Right kidney (tissue), 1 donor: ENCODE results near the gene SLC39A2.
"Not testable (repeated sequence)": the region's sequence is repeated elsewhere in the genome, so short reads cannot be mapped to it uniquely, and the experiment has no call there.

Experiments
- DNase-seq: peaks from one replicate; pipeline ENCODE4 v3.0.0-alpha.2; 2016

Gene SLC39A2

DNA sequence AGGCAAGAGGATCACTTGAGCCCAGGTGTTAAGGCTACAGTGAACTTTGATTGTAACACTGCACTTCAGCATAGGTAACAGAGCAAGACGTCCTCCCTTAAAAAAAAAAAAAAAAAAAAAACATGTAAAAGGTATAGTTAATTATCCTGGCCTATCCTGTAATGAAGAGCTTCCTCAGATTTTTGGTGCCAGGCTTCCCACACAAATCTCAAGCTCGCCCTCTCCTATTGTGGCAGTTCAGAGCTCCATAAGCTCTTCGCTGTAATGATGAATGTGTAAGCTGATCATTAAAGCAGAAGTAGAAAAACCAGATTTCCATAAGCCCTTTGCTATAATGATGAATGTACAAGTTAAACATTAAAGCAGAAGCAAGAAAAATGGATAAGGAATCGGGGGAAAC lies 2.0 kb upstream of the SLC39A2 start:
- no peak for DNase-seq

DNA sequence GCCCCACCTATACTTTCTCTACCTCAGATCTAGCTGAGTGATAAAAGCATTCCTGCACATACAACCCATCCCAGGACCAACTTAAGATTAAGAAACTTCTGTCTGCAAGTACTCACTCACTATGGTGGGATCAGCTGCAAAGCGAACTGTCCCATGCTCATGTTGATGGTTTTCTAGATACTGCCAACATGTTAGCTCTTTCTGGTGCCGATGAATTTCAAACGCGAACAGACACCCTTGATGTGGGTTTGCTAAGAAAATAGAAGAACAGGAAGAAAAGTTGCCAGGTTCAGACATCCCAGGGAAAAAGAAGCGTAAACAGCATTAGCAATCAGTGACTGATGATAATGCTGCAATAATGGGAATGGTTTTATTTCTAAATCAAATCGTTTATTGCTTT lies 1.5 kb upstream of the SLC39A2 start:
- DNase-seq: no peak

DNA sequence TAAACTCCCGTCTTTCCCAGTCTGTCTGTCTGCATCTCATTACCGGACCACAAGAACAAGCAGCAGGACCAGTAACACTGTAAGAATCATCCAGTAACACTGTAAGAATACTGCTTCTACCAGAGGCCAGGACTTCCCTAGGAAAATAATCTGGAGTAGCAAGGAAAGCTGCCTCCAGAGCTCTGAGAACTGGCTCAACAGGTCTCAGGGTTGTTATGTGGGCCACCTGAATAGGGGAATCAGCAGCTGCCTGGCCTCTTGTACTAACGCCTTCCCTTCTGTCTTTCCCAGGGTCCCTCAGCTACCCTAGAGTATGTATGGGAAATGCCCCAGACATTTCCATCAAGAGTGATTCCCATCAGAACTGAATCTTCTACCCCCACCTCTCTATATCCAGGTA lies 954 bp upstream of the SLC39A2 start:
- DNase-seq: no peak

GRCh38 chr14:20999591-20999990 lies 498 bp downstream of the SLC39A2 start:
- no peak for DNase-seq

DNA sequence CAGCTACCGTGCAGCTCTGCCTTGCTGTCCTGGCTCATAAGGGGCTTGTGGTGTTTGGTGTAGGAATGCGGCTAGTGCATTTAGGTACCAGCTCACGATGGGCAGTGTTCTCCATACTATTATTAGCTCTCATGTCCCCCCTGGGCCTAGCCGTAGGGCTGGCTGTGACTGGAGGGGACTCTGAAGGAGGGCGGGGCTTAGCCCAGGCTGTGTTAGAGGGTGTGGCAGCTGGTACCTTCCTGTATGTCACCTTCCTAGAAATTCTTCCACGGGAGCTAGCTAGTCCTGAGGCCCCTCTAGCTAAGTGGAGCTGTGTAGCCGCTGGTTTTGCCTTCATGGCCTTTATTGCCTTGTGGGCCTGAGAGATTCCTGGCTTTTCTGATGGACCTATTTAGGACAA lies 2.1 kb downstream of the SLC39A2 start:
- no peak for DNase-seq

DNA sequence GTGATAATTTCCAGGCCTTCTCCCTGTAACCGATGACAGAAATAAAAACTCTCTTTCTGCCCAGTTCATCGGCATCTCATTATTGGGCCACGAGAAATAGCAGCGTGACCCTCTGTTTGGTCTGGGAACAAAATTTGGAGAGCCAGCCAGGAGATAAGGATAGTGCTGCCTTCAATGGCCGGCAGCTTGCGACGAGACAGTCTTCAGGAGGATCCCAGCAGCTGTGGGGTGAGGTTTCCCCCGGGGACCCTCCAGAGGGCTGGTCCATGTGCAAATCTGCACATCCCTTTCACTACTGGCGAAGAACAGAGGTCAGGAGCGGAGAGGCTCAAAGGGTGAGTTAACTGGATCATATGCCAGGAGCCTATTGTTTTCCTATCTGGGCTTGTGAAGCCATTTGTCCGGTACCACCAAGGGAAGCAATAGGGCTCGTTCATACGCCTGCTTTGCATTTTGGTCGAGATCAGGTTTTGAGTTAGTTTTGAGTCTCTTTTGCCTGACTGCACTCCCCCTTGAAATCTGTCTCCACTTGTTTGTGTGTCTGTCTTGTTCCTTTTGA lies 4.8 kb downstream of the SLC39A2 start:
- DNase-seq: no peak

DNA sequence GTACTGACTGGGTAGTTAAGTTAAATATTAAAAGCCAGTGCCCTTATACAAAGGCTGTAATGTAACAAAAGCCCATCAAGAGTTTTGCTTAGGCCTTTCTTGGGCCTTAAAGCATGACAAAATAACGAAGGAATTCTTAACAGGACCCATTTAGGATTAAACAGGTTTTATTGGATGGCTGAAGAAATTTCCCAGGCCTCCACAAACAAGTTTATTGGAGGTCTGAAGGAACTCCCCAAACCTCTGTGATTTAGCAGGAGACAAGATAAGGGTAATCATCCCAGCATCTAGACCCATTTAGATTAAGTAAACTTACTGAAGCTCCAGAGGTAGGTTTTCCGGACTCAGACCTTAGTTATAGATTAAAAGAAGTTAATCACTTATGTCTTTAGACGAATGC lies 10.6 kb downstream of the SLC39A2 start:
- DNase-seq: not testable (repeated sequence)

DNA sequence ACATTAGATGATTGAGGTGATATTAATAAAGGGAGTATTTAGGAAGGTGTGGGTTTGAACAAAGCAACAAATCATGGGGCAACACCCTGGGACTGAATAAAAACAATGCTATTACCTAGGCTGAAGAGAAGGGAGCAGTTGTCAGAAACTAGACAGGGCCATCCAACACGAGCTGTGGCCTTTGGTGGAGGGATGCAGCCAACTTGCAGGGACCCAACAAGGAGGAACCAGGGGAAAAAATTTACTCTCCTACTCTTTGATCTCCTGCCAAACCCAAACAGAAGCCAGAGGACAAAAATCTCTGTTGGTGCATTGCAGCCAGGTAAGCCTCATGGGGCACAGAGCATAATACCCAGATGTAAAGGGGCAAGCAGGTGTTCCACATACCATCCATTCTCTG lies 12.0 kb downstream of the SLC39A2 start:
- no peak for DNase-seq

- peak; percentile 60 for DNase-seq
Observed at GRCh38 chr14:21014761-21015190, 15.7 kb downstream of the SLC39A2 start.

DNA sequence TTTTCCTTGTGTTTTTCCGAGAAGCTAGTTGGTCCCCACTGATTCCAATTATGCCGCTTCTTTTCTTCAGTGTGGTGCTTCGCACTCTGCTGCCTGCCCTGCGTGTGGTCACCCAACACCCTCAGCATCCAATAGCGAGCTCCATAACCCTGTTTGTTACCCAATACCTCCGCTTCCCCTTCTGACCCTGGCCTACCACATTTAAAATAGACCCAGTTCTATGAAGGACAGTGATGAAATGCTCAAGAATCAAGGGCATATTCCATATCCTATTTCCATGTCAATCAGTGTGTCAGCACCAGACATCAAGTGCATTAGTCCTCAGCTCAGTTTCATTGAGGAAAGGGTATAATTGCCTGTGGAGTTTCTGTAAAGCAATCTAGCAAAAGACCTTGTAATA lies 16.2 kb downstream of the SLC39A2 start:
- DNase-seq: no peak

DNA sequence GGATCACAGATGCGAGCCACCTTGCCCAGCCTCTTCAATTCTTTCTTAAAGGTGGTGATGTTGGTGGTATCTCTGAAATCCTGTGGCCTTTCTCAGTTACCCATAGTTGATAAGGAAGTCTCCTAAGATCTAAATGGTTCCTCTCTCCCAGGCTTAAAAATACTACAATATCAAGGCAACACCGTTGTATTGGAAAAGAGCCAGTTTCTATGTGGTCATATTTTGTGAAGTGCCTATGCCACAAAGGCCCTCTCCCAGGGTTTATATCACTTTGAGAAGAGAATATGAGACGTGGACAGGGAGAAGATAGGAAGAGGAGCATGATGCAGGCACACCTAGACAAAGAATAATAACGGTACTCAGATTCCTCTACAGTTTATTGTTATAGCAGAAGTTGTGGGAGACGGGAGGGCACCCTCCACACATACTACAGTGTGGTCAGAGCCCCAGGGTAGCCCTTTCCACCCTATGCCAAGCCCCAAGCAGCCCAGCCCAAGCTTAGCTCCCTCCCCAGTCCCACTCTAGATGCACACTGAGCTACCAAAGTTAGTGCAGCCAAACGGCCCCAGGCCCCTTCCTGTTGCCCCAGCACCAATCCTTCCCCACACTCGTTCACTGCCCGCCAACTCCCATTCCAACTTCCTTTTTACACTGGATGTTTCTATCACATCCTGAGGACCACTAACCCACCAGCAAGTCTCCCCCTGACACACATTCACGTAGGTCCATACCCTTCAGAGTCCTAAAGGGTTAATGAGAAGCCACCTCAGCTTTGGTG lies 17.5 kb downstream of the SLC39A2 start:
- DNase-seq: no peak

- DNase-seq: no peak
Observed at GRCh38 chr14:21017528-21018245, 18.6 kb downstream of the SLC39A2 start.

DNA sequence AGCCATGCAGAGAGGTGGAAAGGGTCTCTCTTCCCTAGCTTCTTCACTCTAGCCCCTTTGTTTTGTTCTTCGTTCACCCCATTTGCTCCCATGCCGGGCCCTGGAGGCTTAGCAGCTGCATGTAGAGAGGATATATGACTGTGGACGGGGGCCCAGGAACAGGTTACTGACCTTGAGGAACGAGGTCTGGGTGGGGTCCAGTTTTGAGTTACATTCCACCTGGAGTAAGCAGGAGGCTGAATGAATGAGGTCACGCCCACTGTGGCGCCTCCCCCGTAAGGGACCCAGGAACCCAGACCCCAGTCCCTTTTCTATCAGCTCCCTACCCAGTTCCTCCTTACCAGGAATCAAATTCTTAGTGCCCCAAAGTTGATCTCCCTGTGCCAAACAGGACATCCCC lies 19.2 kb downstream of the SLC39A2 start:
- DNase-seq: no peak

GRCh38 chr14:21018781-21019180 lies 19.7 kb downstream of the SLC39A2 start:
- DNase-seq: no peak

DNA sequence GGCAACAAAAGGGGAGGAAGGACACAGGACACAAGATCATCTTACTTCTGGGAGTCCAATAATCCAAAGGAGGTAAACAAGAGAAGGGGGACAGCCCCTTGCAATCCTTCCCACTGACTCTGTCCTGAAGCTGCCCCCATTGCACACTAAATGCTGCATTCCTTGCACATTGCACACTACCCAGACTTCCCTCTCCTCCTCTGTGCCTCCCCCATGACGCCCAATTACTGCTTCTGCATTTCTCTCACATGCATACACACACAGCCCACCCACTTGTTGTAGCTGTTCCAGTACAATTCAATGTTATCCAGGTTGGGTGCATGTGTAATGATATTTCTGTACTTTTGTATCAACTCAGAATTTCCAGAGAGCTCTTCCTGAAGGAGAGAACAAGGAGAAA lies 20.3 kb downstream of the SLC39A2 start:
- no peak for DNase-seq

DNA sequence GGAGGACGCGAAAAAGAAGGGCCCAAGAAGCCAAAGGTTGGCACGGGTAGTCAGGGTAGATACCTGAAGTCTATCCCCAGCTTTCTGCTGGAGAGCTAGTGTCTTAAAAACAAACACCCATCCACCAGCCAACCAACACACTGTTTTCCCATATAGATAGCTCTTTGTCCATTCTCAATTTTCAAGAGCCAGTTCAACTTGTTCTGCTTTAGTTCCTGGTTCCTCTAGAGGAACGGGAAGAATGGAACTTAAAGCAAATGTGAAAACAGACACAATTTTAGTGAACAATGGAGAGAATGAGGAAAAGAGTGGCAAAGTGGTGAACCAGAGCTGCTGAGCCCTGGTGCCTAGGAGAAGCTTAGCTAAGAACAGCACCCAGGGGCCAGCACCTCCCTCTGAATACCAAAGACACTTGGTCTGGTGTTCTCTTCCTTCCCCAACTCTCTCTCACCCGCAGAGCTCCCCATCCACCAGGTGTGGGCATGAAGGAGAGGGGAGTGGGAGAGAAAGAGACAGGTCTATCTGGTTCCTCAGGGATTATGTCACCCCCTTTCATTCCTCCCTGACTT lies 22.0 kb downstream of the SLC39A2 start:
- DNase-seq: no peak

DNA sequence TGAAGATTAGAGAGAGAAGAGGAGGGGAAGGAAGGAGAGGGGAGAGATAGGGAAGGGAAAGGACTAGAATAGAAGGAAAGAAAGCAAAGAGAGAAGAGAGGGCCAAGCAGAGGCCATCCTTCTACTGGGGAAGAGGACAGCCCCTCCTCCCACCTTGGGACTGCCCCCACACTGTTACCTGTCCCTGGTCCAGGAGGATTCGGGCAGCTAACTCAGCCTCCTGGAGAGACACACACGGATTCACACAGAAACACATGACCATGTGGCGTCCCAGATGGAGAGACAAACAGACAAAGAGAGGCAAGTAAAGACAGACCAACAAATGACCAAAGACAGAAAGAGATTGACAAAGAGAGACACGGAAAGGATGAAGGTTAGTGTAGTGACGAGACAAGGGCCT lies 23.6 kb downstream of the SLC39A2 start:
- DNase-seq: no peak

- DNase-seq: no peak
Observed at GRCh38 chr14:21023174-21023573, 24.1 kb downstream of the SLC39A2 start.

- DNase-seq: no peak
Observed at GRCh38 chr14:21023817-21024584, 24.9 kb downstream of the SLC39A2 start.

DNA sequence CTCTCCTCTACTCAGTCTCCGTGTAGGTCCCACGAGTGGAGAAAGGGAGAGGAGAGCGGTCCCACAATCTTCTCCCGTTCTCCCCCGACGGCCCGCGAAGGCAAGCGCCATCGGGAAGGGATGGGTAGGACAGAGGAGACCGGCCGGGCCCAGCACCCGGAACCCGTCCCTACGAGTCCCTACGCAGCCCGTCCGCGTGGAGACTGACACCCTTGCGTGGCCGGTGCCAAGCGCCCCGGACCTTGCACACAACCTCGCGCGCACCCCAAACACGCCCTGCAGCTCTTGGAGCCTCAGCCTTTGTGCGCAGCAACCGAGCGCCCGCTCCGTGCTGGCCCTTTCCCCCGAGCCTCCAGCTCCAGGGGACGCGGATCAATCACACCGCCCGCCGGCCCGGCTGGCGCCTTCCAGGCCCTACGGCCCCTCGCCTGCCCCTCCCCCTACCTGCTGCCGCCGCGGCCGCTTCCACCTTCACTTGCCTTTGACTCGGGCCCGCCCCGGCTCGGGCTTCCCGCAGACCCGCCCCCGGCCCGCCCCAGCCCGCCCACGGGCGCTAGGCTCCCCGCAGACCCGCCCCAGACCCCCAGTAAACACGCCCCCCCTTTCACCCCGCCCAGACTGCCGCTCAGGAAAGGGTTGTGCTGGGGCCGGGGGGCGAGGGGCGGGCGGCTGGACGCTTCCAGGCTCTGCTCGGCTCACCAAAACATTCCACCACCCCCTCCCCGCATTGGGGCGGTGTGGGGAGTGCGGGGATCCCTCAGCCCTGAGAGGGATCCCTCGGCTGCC lies 25.7 kb downstream of the SLC39A2 start, which contains the start of gene NDRG2:
Gene NDRG2, minus strand, starts transcription at position 477 of the 786 bp plus-strand sequence. CDS start 1,746 bp downstream, outside the sequence.
- peak; percentile 87 for DNase-seq
